ENCODE measurements around the gene LRRC1.

LRRC1 gene

GRCh38 chr6:53793318-53794136, 1.3 kb upstream of the LRRC1 start (continued):
- TF ChIP-seq, protein P1, sequence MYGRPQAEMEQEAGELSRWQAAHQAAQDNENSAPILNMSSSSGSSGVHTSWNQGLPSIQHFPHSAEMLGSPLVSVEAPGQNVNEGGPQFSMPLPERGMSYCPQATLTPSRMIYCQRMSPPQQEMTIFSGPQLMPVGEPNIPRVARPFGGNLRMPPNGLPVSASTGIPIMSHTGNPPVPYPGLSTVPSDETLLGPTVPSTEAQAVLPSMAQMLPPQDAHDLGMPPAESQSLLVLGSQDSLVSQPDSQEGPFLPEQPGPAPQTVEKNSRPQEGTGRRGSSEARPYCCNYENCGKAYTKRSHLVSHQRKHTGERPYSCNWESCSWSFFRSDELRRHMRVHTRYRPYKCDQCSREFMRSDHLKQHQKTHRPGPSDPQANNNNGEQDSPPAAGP (tag by site-specific recombination; IDR thresholded peaks at IDR 0.05): no peak
- TF ChIP-seq, protein P2, sequence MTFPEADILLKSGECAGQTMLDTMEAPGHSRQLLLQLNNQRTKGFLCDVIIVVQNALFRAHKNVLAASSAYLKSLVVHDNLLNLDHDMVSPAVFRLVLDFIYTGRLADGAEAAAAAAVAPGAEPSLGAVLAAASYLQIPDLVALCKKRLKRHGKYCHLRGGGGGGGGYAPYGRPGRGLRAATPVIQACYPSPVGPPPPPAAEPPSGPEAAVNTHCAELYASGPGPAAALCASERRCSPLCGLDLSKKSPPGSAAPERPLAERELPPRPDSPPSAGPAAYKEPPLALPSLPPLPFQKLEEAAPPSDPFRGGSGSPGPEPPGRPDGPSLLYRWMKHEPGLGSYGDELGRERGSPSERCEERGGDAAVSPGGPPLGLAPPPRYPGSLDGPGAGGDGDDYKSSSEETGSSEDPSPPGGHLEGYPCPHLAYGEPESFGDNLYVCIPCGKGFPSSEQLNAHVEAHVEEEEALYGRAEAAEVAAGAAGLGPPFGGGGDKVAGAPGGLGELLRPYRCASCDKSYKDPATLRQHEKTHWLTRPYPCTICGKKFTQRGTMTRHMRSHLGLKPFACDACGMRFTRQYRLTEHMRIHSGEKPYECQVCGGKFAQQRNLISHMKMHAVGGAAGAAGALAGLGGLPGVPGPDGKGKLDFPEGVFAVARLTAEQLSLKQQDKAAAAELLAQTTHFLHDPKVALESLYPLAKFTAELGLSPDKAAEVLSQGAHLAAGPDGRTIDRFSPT (tag by site-specific recombination; IDR thresholded peaks at IDR 0.05): no peak
- TF ChIP-seq PATZ1 (tag by site-specific recombination; IDR thresholded peaks at IDR 0.05) (no peak; the same call in 1 of the 2 replicates), ZNF544 (tag by site-specific recombination; IDR thresholded peaks at IDR 0.05) (no peak), RBAK (tag by site-specific recombination; IDR thresholded peaks at IDR 0.05) (no peak), ZNF843 (tag by site-specific recombination; IDR thresholded peaks at IDR 0.05) (no peak), SP3 (tag by site-specific recombination; IDR thresholded peaks at IDR 0.05) (peak; percentile 47), ZNF138 (tag by site-specific recombination; IDR thresholded peaks at IDR 0.05; ENCODE audit: borderline replicate concordance) (no peak), HOXC10 (CRISPR knock-in tag; IDR thresholded peaks at IDR 0.05) (no peak), TCF7L2 (IDR thresholded peaks at IDR 0.05; ENCODE audit: borderline replicate concordance, low read depth, low read length) (no peak), EGR2 (tag by site-specific recombination; IDR thresholded peaks at IDR 0.05; ENCODE audit: low read depth) (peak; percentile 66), ZSCAN18 (tag by site-specific recombination; IDR thresholded peaks at IDR 0.05) (no peak), MZF1 (tag by site-specific recombination; IDR thresholded peaks at IDR 0.05; ENCODE audit: borderline replicate concordance) (no peak), ZNF280C (tag by site-specific recombination; IDR thresholded peaks at IDR 0.05) (no peak), SETDB1 (IDR thresholded peaks at IDR 0.05; ENCODE audit: insufficient read length, low read length) (no peak), ZNF311 (tag by site-specific recombination; IDR thresholded peaks at IDR 0.05; ENCODE audit: borderline replicate concordance) (no peak), ZNF174 (tag by site-specific recombination; IDR thresholded peaks at IDR 0.05) (no peak), ZBTB17 (tag by site-specific recombination; IDR thresholded peaks at IDR 0.05) (no peak; the same call in 1 of the 2 replicates), FEZF1 (tag by site-specific recombination; IDR thresholded peaks at IDR 0.05) (no peak), ZNF18 (tag by site-specific recombination; IDR thresholded peaks at IDR 0.05) (no peak), ZNF366 (tag by site-specific recombination; conservative IDR thresholded peaks at IDR 0.05) (no peak; the same call in none of the 2 replicates), ZNF560 (tag by site-specific recombination; IDR thresholded peaks at IDR 0.05; ENCODE audit: borderline replicate concordance) (no peak), ZBTB7A (tag by site-specific recombination; IDR thresholded peaks at IDR 0.05; ENCODE audit: low read depth) (no peak), ZNF623 (tag by site-specific recombination; IDR thresholded peaks at IDR 0.05) (0 out of 2 replicates have a peak, but pooled peaks have one; percentile 9)
- TF ChIP-seq, protein P3, sequence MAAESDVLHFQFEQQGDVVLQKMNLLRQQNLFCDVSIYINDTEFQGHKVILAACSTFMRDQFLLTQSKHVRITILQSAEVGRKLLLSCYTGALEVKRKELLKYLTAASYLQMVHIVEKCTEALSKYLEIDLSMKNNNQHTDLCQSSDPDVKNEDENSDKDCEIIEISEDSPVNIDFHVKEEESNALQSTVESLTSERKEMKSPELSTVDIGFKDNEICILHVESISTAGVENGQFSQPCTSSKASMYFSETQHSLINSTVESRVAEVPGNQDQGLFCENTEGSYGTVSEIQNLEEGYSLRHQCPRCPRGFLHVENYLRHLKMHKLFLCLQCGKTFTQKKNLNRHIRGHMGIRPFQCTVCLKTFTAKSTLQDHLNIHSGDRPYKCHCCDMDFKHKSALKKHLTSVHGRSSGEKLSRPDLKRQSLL (tag by site-specific recombination; IDR thresholded peaks at IDR 0.05): no peak
- TF ChIP-seq, protein P4, sequence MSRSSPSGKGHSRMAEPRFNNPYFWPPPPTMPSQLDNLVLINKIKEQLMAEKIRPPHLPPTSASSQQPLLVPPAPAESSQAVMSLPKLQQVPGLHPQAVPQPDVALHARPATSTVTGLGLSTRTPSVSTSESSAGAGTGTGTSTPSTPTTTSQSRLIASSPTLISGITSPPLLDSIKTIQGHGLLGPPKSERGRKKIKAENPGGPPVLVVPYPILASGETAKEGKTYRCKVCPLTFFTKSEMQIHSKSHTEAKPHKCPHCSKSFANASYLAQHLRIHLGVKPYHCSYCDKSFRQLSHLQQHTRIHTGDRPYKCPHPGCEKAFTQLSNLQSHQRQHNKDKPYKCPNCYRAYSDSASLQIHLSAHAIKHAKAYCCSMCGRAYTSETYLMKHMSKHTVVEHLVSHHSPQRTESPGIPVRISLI (tag by site-specific recombination; IDR thresholded peaks at IDR 0.05): peak; percentile 33; the same call in 1 of the 2 replicates

All from HEK293 (cell line).